ENCODE data around the gene PCDHGA8.
"Not testable (repeated sequence)": the region's sequence is repeated elsewhere in the genome, so short reads cannot be mapped to it uniquely, and the experiment has no call there.

The PCDHGA8 gene

GRCh38 chr5:141371572-141372475 lies 20.6 kb upstream of the PCDHGA8 start:
- no peak for TF ChIP-seq CTCF (IDR thresholded peaks at IDR 0.05; ENCODE audit: low read depth, low read length)
- DNase-seq (ENCODE audit: low read depth in 2 of 2) = no peak
- no peak overlapping the region for H3K4me3 ChIP-seq (replicated peaks in 1 of 2; ENCODE audit: low read depth in 2 of 2, low read length in 2 of 2)

- DNase-seq (ENCODE audit: low read depth in 2 of 2) = peak; percentile 40 to 66
- H3K4me3 ChIP-seq (replicated peaks in 1 of 2; ENCODE audit: low read depth in 2 of 2, low read length in 2 of 2) = peak within 1 kb of the TSS; percentile 40 to 48
- TF ChIP-seq CTCF (IDR thresholded peaks at IDR 0.05; ENCODE audit: low read depth, low read length) = peak; percentile 70
Observed at GRCh38 chr5:141373673-141374317, 18.6 kb upstream of the PCDHGA8 start, which contains the start of gene PCDHGA6. Gene PCDHGA6, plus strand, starts transcription at chr5:141373891. Its CDS starts 193 bp downstream, at chr5:141374084.

- no peak for DNase-seq (ENCODE audit: low read depth in 2 of 2)
- H3K4me3 ChIP-seq (replicated peaks in 1 of 2; ENCODE audit: low read depth in 2 of 2, low read length in 2 of 2) = no peak overlapping the region
- TF ChIP-seq CTCF (IDR thresholded peaks at IDR 0.05; ENCODE audit: low read depth, low read length) = no peak
Observed at GRCh38 chr5:141374627-141375026, 17.8 kb upstream of the PCDHGA8 start.

- DNase-seq (ENCODE audit: low read depth in 2 of 2); H3K4me3 ChIP-seq (replicated peaks in 1 of 2; ENCODE audit: low read depth in 2 of 2, low read length in 2 of 2): not testable (repeated sequence)
- peak; percentile 9 for TF ChIP-seq CTCF (IDR thresholded peaks at IDR 0.05; ENCODE audit: low read depth, low read length)
Observed at GRCh38 chr5:141375444-141376155, 16.8 kb upstream of the PCDHGA8 start.

GRCh38 chr5:141382469-141383294 lies 9.8 kb upstream of the PCDHGA8 start, which contains the start of gene PCDHGA7:
Gene PCDHGA7, plus strand, starts transcription at chr5:141382742. Its CDS starts 158 bp downstream, at chr5:141382900.
- TF ChIP-seq CTCF (IDR thresholded peaks at IDR 0.05; ENCODE audit: low read depth, low read length) = peak; percentile 61
- peak; percentile 48 to 64 for DNase-seq (ENCODE audit: low read depth in 2 of 2)
- H3K4me3 ChIP-seq (replicated peaks in 1 of 2; ENCODE audit: low read depth in 2 of 2, low read length in 2 of 2) = peak within 1 kb of the TSS; percentile 47 to 62

- no peak for TF ChIP-seq CTCF (IDR thresholded peaks at IDR 0.05; ENCODE audit: low read depth, low read length)
Observed at GRCh38 chr5:141383345-141383744, 9.1 kb upstream of the PCDHGA8 start.

More at GRCh38 chr5:141383345-141383744, 9.1 kb upstream of the PCDHGA8 start:
- DNase-seq (ENCODE audit: low read depth in 2 of 2) = no peak
- peak overlapping the region; percentile 47 to 62 for H3K4me3 ChIP-seq (replicated peaks in 1 of 2; ENCODE audit: low read depth in 2 of 2, low read length in 2 of 2)

All from cardiac fibroblast (primary cell).